NCI-H2227 treated with DMSO at 0.1 percent for 48 hours (cell line): ENCODE results near the gene S100A1.

Experiments
- DNase-seq: peaks from one replicate; lab custom pipeline; 2025; lab: John Stamatoyannopoulos, UW

Gene S100A1

GRCh38 chr1:153610811-153611301 is 17.4 kb upstream of the S100A1 start:
- DNase-seq = no peak

GRCh38 chr1:153611356-153611755 is 16.9 kb upstream of the S100A1 start:
- no peak for DNase-seq

DNA sequence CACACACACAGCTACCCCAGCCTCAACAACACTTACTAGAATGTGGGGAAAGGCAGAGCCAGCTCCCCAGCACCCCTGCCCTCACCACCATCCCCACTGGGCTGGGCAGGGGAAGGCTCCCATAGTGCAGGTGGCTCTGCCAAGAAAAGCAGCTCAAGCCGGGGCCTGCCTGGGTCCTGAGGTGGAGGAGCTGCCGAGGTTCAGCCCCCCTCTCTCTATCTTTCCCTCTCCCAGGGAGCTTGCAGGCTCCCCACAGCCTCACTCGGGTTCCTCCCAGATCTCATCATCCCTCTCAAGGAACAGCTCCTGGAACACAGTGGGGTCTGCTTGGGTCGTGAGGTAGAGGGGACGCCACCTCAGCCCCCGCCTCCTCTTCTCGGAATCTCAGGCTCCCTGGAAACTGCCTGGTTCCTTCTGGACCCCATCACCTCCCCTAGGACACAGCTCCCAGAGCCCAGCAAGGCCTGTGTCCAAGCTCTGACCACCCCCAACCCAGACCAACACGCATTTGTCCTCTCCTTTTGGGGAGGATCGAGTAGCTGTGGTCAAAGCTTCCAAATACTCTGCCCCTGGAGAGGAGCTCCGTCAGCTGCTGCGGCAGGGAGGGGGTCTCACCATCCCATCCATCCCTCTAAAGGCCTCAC is 16.0 kb upstream of the S100A1 start:
- DNase-seq = no peak

- DNase-seq = no peak
These were observed 15.4 kb upstream of the S100A1 start, which contains the start of gene S100A16 for GRCh38 chr1:153612755-153613331. S100A16 (minus strand) TSS chr1:153613137; CDS start chr1:153608151, 4,986 bp downstream.

DNA sequence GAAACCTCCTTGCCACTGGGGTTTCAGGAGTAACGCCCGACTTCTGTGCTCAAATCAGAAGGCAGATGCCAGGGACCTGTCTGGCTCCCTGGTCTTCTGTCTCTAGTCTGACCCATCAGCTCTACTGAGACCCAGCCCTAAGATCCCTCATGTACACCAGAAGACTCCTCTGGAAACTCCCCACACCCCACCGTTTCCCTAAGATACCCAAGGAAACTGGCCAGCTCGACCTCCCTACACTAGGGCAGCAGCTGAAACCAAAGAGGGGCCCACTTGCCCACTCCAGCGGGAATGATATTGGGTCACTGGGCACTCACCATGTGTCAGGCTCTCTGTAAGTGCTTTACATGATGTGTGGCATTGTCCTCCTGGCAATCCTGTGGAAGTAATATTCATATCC is 14.8 kb upstream of the S100A1 start:
- no peak for DNase-seq

- DNase-seq = no peak
These were observed 13.9 kb upstream of the S100A1 start for GRCh38 chr1:153614189-153614900.

DNA sequence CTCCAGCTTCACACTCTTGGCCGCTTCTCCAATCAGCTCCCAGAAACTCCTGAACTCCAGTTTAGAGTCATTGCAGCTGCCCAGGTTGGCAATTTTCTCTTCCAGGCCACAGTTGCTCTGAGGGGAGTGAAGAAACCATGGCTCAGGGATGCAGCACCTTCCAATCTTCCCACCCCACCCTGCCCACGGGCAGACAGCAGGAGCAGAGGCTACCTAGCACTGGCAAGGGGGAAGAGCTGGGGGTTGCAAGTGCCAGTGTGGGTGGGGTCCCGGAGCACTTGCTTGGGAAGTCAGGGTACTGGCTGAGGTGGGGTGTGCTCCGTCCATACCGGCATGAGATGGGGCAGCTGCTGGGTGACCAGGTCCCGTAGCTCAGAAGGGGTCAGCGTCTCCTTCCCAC is 13.3 kb upstream of the S100A1 start:
- DNase-seq = no peak

DNA sequence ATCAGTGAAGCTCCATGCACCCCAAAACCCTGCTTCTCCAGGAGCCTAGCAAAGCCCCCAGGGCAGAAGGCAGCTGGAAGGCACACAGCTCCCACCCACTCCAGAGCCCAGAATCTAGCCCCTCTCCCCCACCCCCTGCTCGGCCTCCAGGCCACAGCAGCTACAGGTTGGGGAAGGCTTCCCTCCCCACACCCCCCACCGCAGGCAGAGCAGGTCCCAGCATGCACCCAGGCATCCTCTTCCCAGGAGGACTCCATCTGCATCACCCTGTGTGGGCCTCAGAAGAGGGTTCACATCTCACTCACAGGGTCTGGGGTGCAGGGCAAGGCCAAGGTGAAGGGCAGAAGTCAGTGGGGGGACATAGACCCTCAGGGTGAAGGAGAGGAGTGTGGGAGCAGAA is 12.8 kb upstream of the S100A1 start:
- DNase-seq = no peak

GRCh38 chr1:153616144-153616916 is 11.9 kb upstream of the S100A1 start, which contains the start of gene S100A14:
S100A14 (minus strand) TSS chr1:153616325; CDS start chr1:153615858, 467 bp downstream.
- no peak for DNase-seq

DNA sequence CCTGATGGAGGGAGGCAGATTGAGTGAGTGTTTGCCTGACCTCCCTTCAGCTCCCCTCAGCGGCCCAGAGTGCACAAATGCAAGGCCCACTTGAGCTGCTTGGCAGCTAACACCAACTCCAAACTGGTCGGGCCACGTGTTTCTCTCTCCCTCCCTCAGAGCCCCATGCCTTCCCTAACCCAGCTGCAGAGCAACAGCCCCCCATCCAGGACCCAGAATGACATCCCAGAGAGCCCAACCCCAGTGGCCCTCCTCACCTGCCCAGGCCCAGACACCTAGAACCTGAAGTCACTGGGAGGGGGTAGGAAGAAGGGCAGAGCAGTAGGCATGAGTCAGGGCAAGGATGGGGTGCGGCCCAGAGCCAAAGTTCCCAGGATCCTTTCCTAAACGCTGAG is 11.3 kb upstream of the S100A1 start:
- DNase-seq = no peak

DNA sequence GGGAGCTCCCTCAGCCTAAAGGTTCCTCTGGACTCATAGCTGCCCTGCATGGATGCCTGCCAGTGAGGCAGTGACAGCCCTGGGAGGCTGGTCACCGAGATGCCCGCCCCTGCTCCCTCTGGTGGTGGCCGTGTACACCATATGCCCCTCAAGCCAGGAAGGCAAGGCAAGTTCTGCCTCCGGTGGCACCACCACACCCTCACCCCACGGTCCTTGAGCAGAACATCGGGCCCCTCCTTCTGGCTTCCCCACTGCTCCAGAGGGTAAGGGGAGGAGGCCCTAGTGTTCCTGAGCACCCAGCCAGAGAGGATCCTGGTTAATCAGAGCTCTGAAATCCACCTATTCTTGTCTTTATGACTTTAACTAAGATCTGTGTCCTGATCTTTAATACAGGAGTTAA is 10.6 kb upstream of the S100A1 start:
- DNase-seq = no peak

GRCh38 chr1:153619171-153619570 is 9.1 kb upstream of the S100A1 start:
- no peak for DNase-seq

- no peak for DNase-seq
These were observed 5.1 kb upstream of the S100A1 start for GRCh38 chr1:153623101-153623500.

DNA sequence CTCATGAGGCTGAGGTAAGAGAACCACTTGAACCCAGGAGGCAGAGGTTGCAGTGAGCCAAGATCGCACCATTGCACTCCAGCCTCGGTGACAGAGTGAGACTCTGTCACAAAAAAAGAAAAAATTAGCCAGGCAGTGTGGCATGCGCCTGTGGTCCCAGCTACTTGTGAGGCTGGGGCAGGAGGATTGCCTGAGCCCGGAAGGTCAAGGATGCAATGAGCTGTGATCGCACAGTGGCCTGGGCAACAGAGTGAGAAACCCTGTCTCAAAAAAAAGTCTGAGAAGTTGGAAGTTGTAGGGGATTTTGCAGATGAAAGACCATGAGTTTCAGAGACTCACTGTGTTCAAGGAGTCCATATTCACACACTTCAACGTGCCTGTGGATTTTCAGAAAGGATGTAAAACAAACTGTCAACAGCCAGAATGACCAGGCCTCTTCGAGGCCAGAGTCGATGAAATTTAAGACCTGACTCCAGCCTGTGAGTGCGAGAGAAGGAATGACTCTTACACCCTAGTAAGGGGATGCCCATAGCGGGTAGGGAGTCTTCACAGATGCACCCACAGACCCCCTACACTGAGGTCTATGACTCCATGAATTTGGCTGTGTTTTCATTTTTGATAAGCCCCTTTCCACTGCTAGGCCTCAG is 3.1 kb upstream of the S100A1 start:
- DNase-seq = no peak

GRCh38 chr1:153626477-153626903 is 1.7 kb upstream of the S100A1 start:
- no peak for DNase-seq

- no peak for DNase-seq
These were observed 1.1 kb upstream of the S100A1 start, which contains the start of gene S100A13 for GRCh38 chr1:153626904-153627714. S100A13 (minus strand) TSS chr1:153627505; CDS start chr1:153626472, 1,033 bp downstream.

- DNase-seq = no peak
These were observed 556 bp downstream of the S100A1 start for GRCh38 chr1:153628638-153629342.

DNA sequence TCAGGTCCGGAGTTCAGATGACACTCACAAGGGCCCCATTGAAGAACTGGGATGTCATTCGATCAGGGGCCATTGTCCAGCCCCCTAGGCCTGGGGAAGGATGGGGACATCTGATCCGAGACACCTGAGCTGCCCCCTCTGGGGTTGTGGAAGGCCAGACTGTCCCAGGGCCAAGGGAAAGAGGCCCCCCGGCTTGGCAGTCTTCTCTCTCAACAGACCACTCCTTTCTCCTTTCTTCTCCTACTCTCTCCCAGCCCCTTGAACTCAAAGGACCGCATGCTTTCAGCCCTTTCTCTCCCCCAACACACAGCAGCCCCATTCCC is 1.1 kb downstream of the S100A1 start:
- no peak for DNase-seq

DNA sequence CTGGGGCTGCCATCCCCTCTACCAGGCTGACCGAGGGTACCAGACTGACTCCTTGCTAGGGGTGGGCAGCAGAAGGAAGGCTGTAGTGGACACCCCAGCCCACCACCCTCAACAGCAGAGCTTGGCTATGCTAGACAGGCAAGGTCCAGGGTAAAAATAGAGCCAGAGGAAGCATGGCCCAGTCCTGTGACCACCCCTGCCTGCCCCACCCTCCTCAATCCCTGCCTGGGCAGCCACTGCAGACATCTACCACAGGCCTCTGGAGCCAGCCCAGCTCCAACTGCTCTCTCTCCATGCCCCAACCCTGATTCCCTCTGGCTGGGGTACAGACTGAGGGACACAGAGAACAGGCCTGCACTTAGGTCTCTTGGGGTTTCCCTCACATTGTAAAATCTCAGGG is 1.7 kb downstream of the S100A1 start:
- DNase-seq = no peak

DNA sequence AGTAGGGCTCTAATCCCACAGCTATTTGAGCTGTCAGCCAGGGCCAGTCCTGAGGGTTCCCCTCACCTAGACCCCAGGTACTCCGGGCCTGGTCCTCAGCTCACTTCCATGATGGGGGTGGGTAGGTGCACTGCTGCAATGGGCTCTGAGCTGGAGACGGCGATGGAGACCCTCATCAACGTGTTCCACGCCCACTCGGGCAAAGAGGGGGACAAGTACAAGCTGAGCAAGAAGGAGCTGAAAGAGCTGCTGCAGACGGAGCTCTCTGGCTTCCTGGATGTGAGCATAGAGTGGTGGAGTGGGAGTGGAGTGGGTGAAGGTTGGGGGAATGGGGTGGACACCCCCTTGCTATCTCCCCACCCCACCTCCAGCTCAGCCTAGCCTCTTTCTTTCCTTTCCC is 2.1 kb downstream of the S100A1 start:
- no peak for DNase-seq
